ENCODE measurements around the gene VCAN.
A peak's percentile ranks its signal among the peaks of the same experiment; 100 is the strongest.

GRCh38 chr5:83562791-83563557 lies 91.4 kb downstream of the VCAN start:
- TF ChIP-seq CTCF (conservative IDR thresholded peaks at IDR 0.05; ENCODE audit: low read depth, low read length) (no peak), POLR2A (IDR thresholded peaks at IDR 0.05; ENCODE audit: low read depth, low read length) (no peak), MXI1 (IDR thresholded peaks at IDR 0.05; ENCODE audit: borderline replicate concordance, low read depth, low read length) (no peak), SMC3 (IDR thresholded peaks at IDR 0.05; ENCODE audit: low read depth, low read length) (no peak), RAD21 (IDR thresholded peaks at IDR 0.05; ENCODE audit: low read length) (no peak), RCOR1 (IDR thresholded peaks at IDR 0.05; ENCODE audit: insufficient replicate concordance, low read length) (no peak), ELK1 (IDR thresholded peaks at IDR 0.05; ENCODE audit: borderline replicate concordance, low read depth, low read length) (no peak), MAFK (IDR thresholded peaks at IDR 0.05; ENCODE audit: low read depth, low read length) (no peak), FOS (IDR thresholded peaks at IDR 0.05; ENCODE audit: low read depth, low read length) (no peak), BHLHE40 (IDR thresholded peaks at IDR 0.05; ENCODE audit: low read depth, low read length) (no peak), CEBPB (IDR thresholded peaks at IDR 0.05; ENCODE audit: low read depth, low read length) (peak; percentile 55)

Data from IMR-90 (cell line).